KOPT-K1 (cell line): ENCODE results near the gene NKIRAS1.

Experiments used
- H3K27ac ChIP-seq: fragments of 200-600 bp; sonication (generic); 2 replicates; pipeline ENCODE4 v1.5.1; 2016; ENCODE audit warnings: antibody characterized with exemption, mild to moderate bottlenecking, low read depth, low read length; ENCODE audit not compliant: poor library complexity, severe bottlenecking
- H3K36me3 ChIP-seq: fragments of 200-600 bp; sonication (generic); 2 replicates; pipeline ENCODE4 v1.5.1; 2017; ENCODE audit warnings: antibody characterized with exemption, mild to moderate bottlenecking, low read length, moderate library complexity; ENCODE audit not compliant: insufficient read depth
- H3K9me3 ChIP-seq: fragments of 200-600 bp; sonication (generic); 2 replicates; pipeline ENCODE4 v1.5.1; 2017; ENCODE audit warnings: antibody characterized with exemption, low read length, mild to moderate bottlenecking; ENCODE audit not compliant: insufficient read depth, poor library complexity, severe bottlenecking

NKIRAS1 gene

DNA sequence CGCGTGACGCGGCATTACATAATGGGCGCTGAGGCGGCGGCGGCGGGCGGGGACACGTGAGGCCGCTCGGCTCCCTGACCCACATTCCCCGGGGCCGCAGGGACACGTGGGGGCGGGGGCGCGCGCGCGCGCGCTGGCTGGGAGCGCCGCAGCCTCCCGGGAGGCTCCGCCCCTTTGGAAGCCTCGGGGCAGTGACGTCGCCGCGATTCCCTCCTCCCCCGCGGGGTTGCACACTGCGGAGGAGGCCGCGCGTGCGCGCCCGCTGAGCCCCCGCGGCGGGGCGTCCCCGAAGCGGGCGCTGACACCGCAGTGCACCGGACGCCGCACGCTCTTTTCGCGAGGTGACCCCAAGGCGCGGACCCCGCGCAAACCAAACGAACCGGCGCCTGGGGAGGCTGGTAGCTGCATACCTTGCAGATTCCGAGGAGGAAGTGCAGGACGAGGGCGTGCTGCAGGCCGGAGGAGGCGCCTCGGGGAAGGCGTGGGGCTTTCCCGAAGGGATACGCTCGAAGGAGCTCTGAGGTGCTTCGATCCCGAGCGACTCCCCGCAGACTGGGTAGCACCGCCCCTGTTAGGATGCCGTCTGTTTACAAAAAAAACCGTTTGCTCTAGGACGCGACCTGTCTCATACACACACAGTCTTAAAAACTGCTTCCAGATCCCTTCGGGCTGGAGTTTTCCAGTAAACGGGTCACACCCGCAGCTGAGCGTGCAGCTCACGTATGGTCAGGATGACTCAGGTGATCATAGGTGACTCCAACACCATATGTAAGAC, 29.3 kb upstream of the NKIRAS1 start:
- peak overlapping the region; percentile 66 for H3K27ac ChIP-seq
- H3K36me3 ChIP-seq, result no peaks in the 10 kb centered on the region

GRCh38 chr3:23945663-23945912, 28.8 kb upstream of the NKIRAS1 start:
- Histone ChIP-seq H3K36me3 (no peaks in the 10 kb centered on the region), H3K27ac (no peak overlapping the region), H3K9me3 (no peaks in the 10 kb centered on the region)

More for the DNA sequence above, 29.3 kb upstream of the NKIRAS1 start:
- no peaks in the 10 kb centered on the region for H3K9me3 ChIP-seq

DNA sequence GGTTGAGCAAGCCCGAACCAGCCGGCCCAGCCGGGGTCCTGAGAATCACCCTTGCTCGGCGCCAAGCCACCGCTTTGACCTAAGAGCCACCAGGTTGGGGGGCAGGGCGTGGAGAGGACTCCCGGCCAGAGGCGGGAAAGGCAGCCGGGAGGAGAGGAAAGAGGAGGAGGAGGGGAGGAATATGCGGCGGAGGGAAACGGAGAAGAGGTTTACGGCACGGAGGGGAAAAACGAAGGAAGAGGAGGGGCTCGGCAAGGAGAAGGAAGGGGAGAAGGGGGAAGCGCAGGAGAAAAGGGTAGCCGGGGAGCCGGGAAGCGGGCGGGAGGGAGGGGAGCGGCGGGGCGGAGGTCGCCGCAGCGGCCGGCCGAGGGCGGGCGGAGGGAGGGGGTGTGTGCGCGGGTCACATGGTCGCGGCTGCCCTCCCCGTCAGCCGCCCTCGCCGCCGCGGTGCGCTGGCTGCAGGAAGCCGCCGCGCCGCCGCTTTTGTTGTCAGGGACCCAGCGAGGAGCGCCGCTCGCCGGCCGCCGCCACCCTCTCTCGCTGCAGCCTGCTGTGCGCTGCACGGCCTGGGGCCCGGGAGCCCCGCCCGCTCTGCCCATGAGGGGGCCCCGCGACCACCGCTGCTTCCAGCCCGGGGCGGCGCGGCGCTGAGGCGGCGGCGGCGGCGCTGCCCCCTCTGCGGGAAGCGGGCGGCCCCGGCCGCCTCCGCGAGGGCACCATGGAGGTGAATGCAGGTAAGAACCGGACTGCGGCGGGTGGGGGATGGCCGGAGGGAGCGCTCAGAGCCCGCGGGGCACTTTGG, 28.3 kb upstream of the NKIRAS1 start, which contains the start of gene NR1D2:
Gene NR1D2 (plus strand): TSS at position 426 of the 802 bp plus-strand sequence. CDS start 293 bp downstream, at position 719.
- Histone ChIP-seq H3K36me3 (no peaks in the 10 kb centered on the region), H3K9me3 (no peaks in the 10 kb centered on the region), H3K27ac (peak within 1 kb of the TSS; percentile 66)

- H3K27ac ChIP-seq, result no peak overlapping the region
- no peaks in the 10 kb centered on the region for H3K36me3 ChIP-seq
- H3K9me3 ChIP-seq, result no peaks in the 10 kb centered on the region
Observed at GRCh38 chr3:23944007-23944783, 27.4 kb upstream of the NKIRAS1 start.

GRCh38 chr3:23942546-23942945, 25.8 kb upstream of the NKIRAS1 start:
- no peaks in the 10 kb centered on the region for H3K36me3 ChIP-seq
- no peak overlapping the region for H3K27ac ChIP-seq
- H3K9me3 ChIP-seq, result no peaks in the 10 kb centered on the region

GRCh38 chr3:23941440-23941839, 24.6 kb upstream of the NKIRAS1 start:
- Histone ChIP-seq H3K9me3 (no peaks in the 10 kb centered on the region), H3K27ac (no peak overlapping the region), H3K36me3 (no peaks in the 10 kb centered on the region)

DNA sequence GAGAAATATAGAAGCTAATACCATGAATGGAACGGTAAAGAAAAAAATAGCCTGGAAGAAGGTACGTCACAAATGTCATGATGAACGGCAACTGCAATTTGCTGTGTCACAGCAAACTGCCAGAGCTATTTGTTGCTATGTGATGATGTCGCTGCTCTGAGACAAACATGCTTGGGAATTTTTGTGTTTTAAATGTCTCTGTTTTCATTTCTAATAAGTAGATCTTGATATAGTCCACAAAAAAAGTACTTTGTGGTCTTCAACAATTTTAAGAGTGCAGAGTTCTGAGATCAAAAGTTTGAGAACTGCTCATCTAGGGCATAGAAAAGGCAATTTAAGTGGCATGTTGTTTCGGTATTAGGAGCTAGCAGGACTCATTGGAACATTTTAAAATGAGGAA, 24.0 kb upstream of the NKIRAS1 start:
- no peaks in the 10 kb centered on the region for H3K9me3 ChIP-seq
- no peaks in the 10 kb centered on the region for H3K36me3 ChIP-seq
- no peak overlapping the region for H3K27ac ChIP-seq

- Histone ChIP-seq H3K9me3 (no peaks in the 10 kb centered on the region), H3K27ac (no peak overlapping the region), H3K36me3 (no peaks in the 10 kb centered on the region)
Observed at GRCh38 chr3:23938688-23939087, 21.9 kb upstream of the NKIRAS1 start.

- no peak overlapping the region for H3K27ac ChIP-seq
- no peaks in the 10 kb centered on the region for H3K9me3 ChIP-seq
- H3K36me3 ChIP-seq, result no peaks in the 10 kb centered on the region
Observed at GRCh38 chr3:23937296-23937695, 20.5 kb upstream of the NKIRAS1 start.

GRCh38 chr3:23934253-23934652, 17.5 kb upstream of the NKIRAS1 start:
- H3K27ac ChIP-seq, result no peak overlapping the region
- H3K9me3 ChIP-seq, result no peaks in the 10 kb centered on the region
- H3K36me3 ChIP-seq, result no peaks in the 10 kb centered on the region

GRCh38 chr3:23932571-23932970, 15.8 kb upstream of the NKIRAS1 start:
- no peak overlapping the region for H3K27ac ChIP-seq

GRCh38 chr3:23931597-23931996, 14.8 kb upstream of the NKIRAS1 start:
- H3K27ac ChIP-seq, result no peak overlapping the region
- H3K9me3 ChIP-seq, result no peaks in the 10 kb centered on the region
- H3K36me3 ChIP-seq, result no peaks in the 10 kb centered on the region

More at GRCh38 chr3:23932571-23932970, 15.8 kb upstream of the NKIRAS1 start:
- Histone ChIP-seq H3K36me3 (no peaks in the 10 kb centered on the region), H3K9me3 (no peaks in the 10 kb centered on the region)

- H3K36me3 ChIP-seq, result peaks cover 5% of the 10 kb centered on the region; the same call in 1 of the 2 replicates
- no peak overlapping the region for H3K27ac ChIP-seq
Observed at GRCh38 chr3:23928524-23928923, 11.7 kb upstream of the NKIRAS1 start.

GRCh38 chr3:23926736-23927135, 9.9 kb upstream of the NKIRAS1 start:
- Histone ChIP-seq H3K27ac (no peak overlapping the region), H3K9me3 (no peaks in the 10 kb centered on the region), H3K36me3 (peaks cover 17% of the 10 kb centered on the region)

More at GRCh38 chr3:23928524-23928923, 11.7 kb upstream of the NKIRAS1 start:
- no peaks in the 10 kb centered on the region for H3K9me3 ChIP-seq

- Histone ChIP-seq H3K27ac (no peak overlapping the region), H3K36me3 (peaks cover 22% of the 10 kb centered on the region), H3K9me3 (no peaks in the 10 kb centered on the region)
Observed at GRCh38 chr3:23926246-23926645, 9.5 kb upstream of the NKIRAS1 start.
